ENCODE data around the gene PEX11B.

Gene PEX11B

GRCh38 chr1:145871994-145872924 is 46.3 kb downstream of the PEX11B start:
- ChIA-PET POLR2A (interaction anchor here (0.5 to 1.2 kb wide), 2 partner anchors 13 to 57 kb away, joined by 3 to 9 read pairs; partner anchors contain the start of gene PIAS3), CTCF (interaction anchor here (0.6 to 4.8 kb wide), 13 partner anchors 7 to 108 kb away, joined by 3 to 32 read pairs (median 6); partner anchors contain the start of genes NUDT17 and PIAS3)
- no peak for TF ChIP-seq CTCF (IDR thresholded peaks at IDR 0.05; ENCODE audit: control extremely low read depth, extremely low read depth, low read depth, missing control alignments)
- peak; percentile 65 for DNase-seq (ENCODE audit: extremely low spot score)

GRCh38 chr1:145868232-145868631 is 50.3 kb downstream of the PEX11B start:
- TF ChIP-seq CTCF (IDR thresholded peaks at IDR 0.05; ENCODE audit: control extremely low read depth, extremely low read depth, low read depth, missing control alignments) = no peak
- POLR2A ChIA-PET = no interaction called here
- DNase-seq (ENCODE audit: extremely low spot score) = no peak
- CTCF ChIA-PET = interaction anchor here (1.1 to 2.3 kb wide), 5 partner anchors 9 to 24 kb away, joined by 3 to 12 read pairs (median 7); partner anchors contain the start of genes ANKRD35, NUDT17 and PIAS3

- no peak for TF ChIP-seq CTCF (IDR thresholded peaks at IDR 0.05; ENCODE audit: control extremely low read depth, extremely low read depth, low read depth, missing control alignments)
- ChIA-PET POLR2A (no interaction called here), CTCF (interaction anchor here (0.6 to 12.5 kb wide), 7 partner anchors 10 to 149 kb away, joined by 3 to 248 read pairs (median 5); partner anchors contain the start of gene NUDT17)
- DNase-seq (ENCODE audit: extremely low spot score) = no peak
These were observed 55.1 kb downstream of the PEX11B start for GRCh38 chr1:145863282-145864018.
